GM18519 (cell line): ENCODE results near the gene AP5Z1.
"Not testable (repeated sequence)": the region's sequence is repeated elsewhere in the genome, so short reads cannot be mapped to it uniquely, and the experiment has no call there.

Experiments used
- ATAC-seq: cut with Tn5 transposase; IDR thresholded peaks from one replicate; pipeline ENCODE4 v1.9.1; 2021; ENCODE audit warnings: mild to moderate bottlenecking, moderate library complexity; ENCODE audit not compliant: unreplicated experiment, low FRiP score

AP5Z1 gene

DNA sequence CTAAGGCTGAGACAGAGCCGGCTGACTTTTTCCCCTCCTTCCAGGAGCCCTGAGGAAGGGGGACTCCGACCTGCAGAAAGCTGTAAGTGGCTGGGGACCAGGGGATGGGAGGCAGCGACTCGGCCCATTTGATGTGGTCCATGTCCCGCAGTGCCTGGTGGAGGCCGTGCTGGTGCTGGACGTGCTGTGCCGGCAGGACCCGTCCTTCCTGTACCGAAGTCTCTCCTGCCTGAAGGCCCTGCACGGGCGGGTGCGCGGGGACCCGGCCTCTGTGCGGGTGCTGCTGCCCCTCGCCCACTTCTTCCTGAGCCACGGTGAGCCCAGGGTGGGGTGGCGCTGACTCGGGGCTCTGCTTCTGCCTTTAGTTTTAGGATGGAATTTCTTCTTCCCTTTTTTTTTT, 9.9 kb downstream of the AP5Z1 start:
- no peak for ATAC-seq

DNA sequence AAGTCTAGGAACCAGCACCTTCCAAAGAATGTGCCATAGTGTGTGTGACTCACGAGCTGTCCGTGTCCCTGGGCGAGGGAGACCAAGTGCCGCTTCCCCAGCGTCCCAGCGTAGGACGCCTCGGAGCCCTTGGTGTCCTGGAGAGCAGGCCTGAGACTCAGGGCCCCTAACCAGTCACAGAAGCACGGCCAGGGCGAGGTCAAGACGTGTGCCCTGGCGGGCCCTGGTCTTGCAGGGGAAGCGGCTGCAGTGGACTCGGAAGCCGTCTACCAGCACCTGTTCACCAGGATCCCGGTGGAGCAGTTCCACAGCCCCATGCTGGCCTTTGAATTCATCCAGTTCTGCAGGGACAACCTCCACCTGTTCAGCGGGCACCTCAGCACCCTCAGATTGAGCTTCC, 10.6 kb downstream of the AP5Z1 start:
- no peak for ATAC-seq

DNA sequence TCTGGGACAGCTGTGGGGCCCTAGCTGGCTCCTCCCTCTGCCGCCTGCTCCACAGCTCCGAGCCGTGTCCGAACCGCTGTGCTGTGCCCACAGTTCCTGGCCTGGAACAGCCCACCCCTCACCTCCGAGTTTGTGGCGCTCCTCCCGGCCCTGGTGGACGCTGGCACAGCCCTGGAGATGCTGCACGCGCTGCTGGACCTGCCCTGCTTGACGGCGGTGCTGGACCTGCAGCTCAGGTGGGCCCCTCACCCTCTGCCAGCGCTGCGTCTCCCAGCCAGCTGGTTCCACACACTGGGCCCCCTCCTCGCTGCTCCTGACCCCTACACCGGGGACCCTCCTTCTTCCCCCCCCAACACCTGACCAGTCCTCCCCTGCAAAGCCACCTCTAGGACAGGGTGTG, 12.1 kb downstream of the AP5Z1 start:
- ATAC-seq, result no peak

DNA sequence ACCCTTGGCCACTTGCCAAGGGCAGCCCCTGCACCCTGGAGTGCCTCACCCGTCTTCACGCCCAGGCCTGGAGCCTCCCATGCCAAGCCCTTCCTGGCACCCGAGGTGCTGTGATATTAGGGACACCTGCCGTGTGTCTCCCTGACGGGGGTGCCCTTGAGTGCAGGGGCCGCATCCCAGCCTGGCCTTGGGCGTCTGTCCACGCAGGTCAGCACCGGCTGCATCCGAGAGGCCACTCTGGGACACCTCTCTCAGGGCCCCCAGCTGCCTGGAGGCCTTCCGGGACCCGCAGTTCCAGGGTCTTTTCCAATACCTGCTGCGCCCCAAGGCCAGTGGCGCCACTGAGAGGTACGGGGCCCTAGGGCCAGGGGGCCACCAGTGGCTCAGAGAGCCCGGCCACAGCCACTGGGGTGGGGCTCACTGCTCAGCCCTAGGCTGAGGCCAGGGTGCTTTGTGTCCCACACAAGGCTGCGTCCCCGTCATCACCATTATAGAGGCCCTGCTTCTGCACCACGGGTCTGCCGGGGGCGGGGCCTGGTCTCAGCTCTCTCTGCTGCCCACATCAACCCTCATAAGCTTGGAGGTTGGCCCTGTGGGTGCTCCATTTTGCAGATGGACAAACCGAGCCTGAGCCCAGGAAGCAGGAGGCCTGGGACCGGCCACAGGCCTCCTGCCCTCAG, 12.7 kb downstream of the AP5Z1 start:
- ATAC-seq, result no peak

DNA sequence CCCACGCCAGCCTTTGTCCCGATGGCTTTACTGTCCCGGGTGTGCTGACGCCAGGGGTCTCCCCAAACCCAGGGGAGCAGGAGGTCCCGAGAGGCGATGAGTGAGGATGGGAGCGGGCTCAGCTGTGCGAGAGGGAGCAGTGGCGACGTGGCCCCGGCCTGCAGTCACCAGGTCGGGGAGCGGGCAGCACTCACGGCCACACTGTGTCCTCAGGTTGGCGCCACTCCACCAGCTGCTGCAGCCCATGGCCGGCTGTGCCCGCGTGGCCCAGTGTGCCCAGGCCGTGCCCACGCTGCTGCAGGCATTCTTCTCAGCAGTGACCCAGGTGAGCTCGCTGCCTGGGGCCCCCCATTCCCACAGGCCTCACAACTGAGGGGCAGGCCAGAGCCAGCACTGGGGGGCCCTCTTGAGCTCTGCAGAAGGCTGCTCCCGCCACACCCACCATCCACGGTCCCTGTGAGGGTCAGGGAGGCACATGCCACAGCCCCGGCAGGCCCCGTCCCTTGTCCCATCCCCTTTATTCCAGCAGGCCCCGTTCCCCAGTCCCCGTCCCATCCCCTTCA, 13.3 kb downstream of the AP5Z1 start:
- no peak for ATAC-seq

DNA sequence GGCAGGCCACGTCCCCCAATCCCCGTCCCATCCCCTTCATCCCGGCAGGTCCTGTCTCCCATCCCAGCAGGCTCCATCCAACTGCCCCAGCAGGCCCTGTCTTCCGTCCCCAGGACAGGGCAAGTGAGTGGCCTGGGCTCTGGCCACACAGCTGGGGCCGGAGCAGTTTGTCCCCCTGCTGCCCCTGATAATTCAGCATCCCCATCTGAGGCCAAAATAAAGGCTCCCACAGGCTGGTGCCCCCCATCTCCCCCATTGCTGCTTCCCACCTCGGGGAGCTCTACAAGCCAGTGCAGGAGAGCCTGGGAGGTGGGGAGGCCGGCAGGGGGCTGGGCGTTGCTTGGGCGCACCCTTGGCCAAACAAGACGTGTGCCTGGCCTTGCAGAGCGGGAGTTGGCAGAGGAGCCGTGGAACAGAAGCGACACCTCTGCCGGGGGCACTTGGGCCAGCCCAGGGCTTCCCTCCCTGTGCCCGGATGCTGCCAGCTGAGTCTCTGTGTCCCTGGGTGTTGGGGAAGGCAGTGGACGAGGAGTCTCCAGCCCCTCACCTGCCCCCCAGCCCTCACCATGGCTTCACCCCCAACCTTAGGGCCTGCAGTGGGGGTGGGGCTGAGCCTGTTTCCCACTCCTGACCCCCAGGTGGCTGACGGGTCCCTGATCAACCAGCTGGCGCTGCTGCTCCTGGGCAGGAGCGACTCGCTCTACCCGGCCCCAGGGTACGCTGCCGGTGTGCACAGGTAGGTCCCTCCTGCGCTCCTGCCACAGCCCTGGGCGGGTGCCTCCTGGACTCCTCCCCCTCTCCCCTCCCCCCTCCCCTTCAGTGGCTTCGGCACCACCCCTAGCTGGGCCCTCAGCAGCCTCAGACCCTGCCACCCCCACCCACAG, 14.0 kb downstream of the AP5Z1 start:
- ATAC-seq, result no peak

DNA sequence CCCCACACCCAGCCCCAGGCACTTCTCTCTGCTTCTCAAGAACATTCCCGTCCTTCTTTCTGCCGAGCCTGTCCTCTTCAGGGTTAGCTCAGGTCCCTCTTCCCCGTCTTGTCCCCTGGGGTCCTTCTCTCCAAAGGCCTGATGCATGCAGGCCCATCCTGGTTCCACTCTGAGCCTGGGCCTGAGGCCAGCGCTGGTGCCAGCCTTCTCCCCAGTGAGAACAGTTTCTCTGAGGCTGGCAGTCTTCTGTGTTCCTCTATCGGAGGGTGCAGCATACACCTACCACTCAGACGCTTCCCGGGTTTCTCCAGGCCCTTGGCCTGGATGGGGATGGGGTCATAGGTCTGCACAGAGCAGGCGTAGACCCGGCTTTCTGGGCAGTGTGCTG, 14.6 kb downstream of the AP5Z1 start:
- ATAC-seq, result no peak

DNA sequence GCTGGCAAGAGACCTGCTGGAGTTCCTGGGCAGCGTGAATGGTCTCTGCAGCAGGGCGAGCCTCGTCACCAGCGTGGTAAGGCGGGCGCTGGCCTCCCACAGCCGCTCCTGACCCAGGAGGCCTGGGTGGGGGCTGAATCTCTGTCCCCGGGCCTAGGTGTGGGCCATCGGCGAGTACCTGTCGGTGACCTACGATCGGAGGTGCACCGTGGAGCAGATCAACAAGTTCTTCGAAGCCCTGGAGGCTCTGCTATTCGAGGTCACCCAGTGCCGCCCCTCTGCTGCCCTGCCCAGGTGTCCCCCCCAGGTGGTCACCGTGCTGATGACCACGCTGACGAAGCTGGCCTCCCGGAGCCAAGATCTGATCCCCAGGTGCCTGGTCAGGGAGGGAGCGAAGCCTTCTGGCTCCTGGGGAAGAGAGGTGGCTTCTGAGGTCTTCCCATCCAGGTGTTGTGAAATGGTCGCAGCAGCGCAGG, 15.1 kb downstream of the AP5Z1 start:
- ATAC-seq, result no peak

DNA sequence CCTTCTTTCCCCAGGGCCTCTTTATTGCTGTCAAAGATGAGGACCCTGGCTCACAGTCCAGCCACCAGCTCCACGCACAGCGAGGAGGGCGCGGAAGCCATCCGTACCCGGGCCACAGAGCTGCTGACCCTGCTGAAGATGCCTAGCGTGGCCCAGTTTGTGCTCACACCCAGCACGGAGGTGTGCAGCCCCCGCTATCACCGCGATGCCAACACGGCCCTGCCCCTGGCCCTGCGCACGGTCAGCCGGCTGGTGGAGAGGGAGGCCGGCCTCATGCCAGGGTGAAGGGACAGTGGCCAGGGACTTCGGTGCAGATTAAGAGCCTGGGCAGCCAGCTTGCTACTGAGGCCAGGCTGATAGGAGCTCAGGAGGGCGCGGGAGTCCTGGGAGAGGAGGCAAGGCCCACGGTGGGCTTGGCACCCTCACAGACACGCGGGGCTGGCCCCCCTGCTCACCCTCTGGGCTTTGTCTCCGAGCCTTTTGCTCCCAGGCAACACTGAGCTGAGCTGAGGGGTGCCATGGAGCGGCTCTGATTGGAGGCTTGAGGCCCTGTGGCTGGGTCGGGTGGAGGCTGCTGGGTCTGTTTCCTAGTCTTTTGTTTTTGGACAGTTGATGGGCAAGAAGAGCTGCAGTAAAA, 15.8 kb downstream of the AP5Z1 start:
- ATAC-seq, result no peak

DNA sequence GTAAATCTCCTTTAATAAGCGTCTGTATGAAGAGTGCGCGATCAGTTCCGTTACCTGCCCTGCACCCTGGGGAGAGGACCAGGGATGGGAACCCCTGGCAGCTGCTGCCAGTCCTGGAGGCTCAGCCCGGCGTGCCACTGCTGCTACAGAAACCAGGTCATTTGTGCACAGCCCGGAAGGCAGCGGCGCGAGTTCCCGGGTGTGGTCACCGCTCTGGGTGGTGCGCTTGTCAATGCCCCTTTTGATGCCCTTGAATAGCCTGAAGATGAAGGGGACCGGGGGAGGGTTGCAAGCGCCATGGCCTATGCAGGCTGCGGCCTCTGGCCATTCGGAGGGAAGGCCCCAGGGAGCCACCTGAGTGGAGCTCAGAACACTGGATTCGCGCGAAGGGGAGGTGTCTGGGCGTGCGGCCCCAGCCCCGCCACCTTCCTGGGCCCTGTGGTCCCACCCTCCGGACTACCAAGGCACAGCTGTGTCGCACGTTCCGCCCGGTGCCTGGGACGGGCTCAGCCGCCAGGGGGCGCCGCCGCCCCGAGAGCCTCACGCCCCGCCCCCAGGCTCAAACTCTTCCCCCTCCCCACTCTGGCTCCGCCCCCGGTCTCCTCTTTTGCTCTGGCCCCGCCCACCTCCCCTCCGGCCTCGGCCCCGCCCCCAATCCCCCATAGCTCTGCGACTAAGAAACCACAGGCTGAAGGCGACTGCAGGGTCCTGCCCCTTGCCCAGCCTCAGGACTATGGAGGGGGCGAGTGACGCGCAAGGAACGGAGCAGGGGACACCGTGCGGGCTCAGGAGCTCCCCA, 16.5 kb downstream of the AP5Z1 start:
- ATAC-seq, result no peak

DNA sequence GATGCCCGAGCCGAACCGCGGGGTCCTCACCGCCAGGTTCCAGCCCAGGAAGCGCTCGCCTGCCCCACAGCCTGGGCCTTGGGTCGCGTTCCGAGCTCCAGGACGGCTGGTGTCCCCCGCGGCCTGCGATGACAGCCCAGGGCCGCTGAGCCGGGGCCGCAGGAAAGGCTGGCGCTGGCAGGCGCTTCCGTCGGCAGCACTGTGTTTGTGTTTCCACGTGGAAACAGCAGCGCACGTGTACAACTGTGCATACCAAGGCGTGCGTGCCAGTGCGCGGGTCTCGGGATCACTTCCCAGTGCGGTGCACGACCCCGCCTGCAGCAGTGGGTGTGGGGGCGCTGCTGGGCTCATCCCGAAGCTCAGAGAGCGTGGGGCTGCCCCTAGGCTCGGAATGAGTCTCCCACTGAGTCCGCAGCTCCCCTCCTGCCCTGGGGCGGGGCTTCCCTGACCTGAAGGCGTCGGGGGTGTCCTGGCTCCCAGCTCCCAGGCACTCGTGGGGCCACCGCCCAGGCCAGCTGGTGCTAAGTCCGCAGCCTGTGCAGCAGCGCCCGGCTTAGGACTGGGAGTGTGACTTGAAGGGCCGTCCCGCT, 17.2 kb downstream of the AP5Z1 start:
- ATAC-seq, result no peak

DNA sequence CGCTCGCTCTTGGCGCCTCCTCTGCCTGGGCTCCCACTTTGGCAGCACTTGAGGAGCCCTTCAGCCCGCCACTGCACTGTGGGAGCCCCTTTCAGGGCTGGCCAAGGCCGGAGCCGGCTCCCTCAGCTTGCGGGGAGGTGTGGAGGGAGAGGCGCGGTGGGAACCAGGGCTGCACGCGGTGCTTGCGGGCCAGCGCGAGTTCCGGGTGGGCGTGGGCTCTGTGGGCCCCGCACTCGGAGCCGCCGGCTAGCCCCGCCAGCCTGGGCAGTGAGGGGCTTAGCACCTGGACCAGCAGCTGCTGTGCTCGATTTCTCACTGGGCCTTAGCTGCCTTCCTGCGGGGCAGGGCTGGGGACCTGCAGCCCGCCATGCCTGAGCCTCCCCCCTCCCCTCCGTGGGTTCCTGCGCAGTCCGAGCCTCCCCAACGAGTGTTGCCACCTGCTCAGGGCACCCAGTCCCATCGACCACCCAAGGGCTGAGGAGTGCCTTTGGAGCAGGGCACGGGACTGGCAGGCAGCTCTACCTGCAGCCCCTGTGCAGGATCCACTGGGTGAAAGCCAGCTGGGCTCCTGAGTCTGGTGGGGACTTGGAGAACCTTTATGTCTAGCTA, 18.1 kb downstream of the AP5Z1 start:
- not testable (repeated sequence) for ATAC-seq

DNA sequence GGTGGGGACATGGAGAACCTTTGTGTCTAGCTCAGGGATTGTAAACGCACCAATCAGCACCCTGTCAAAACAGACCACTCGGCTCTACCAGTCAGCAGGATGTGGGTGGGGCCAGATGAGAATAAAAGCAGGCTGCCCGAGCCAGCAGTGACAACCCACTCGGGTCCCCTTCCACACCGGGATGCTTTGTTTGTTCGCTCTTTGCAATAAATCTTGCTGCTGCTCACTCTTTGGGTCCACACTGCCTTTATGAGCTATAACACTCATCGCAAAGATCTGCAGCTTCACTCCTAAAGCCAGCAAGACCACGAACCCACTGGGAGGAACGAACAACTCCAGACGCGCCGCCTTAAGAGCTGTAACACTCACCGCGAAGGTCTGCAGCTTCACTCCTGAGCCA, 18.7 kb downstream of the AP5Z1 start:
- not testable (repeated sequence) for ATAC-seq

DNA sequence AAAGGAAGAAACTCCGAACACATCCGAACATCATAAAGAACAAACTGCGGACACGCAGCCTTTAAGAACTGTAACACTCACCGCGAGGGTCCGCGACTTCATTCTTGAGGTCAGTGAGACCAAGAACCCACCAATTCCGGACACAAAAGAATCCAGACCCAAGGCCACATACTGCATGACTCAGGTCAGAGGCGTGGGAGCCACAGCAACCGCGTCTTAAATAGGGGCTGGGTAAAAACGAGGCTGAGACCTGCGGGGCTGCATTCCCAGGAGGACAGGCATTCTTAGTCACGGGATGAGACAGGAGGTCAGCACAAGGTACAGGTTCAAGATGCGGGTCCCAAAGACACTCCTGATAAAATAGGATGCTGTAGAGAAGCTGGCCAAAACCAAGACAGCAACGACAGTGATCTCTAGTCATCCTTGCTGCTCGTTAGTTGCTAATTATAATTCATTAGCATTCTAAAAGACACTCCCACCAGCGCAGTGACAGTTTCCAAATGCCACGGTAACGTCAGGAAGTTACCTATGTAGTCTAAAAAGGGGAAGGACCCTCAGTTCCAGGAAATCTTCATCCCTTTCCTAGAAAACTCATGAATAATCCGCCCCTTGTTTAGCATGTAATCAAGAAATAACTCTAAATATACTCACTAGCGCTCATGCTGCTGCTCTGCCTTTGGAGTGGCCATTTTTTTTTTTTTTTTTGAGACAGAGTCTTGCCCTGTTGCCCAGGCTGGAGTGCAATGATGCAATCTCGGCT, 19.3 kb downstream of the AP5Z1 start:
- no peak for ATAC-seq

DNA sequence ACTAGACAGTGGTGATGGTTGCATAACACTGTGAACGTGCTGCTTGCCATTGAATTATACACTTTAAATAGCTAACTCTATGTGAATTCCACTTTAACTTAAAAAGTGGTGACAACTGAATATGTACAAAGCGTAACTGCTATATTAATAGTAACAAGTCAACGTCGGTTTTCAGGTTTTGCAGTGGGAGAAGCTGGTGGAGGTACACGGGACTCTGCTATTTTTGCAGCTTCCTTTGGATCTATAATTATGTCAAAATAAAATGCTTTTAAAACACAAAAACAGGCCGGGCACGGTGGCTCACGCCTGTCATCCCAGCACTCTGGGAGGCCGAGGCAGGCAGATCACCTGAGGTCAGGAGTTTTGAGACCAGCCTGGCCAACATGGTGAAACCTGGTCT, 21.0 kb downstream of the AP5Z1 start:
- no peak for ATAC-seq

DNA sequence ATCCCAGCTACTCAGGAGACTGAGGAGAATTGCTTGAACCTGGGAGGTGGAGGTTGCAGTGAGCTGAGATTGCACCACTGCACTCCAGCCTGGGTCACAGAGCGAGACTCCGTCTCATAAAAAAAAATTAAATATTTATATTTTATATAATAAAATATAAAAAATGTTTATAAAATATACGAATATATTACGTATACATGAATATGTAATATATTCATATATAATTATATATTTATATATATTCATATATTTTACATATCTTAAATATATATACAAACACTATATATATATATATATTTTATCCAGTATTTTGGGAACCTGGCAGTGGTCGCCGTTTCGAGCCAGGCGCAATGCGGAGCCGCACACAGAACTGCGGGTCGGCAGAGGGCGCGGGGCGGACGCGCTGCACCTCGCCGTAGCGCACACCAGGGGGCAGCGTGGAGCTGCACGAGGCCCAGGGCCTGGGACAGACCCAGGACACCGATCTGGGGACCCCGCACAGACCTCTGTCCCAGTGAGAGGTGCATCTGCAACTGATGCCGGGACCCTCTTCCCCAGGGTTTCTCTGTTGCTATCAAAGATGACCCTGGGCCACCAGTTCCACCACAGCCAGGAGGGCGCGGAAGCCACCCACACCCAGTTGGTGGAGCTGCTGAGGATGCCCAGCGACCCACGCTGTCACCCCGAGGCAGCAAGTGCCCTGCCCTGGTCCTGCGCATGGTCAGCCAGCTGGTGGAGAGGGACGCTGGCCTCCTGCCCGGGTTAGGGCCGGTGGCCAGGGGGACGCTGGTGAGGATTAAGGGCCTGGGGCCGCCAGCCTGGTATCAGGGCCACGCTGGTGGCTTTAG, 22.7 kb downstream of the AP5Z1 start:
- ATAC-seq, result peak; percentile 56

DNA sequence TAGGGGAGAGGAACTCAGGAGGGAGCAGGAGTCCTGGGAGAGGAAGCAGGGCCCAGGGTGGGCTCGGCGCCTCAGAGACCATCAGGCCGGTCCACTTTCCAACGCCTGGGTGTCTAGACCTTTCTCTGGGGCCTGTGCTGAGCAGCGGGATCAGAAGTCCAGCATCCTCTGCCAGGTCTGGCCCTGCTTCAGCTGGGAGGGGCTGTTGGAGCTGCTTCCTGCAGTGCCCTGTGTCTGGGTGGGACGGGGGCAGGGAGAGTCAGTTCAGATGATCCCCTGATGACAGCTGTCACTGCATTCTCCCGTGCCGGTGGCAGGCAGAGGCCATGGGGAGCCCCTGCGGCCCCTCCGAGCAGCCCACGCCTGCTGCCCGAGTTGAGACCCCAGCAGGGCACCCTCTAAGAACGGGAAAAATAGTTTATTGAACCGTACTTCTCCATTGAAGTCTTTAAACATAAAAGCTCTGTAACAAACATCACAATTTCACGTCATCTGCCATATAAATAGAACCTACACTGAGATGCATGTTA, 23.3 kb downstream of the AP5Z1 start:
- ATAC-seq, result no peak
